MV-4-11 (cell line): Measurements from ENCODE around the gene SNIP1.
"Not testable (repeated sequence)": the region's sequence is repeated elsewhere in the genome, so short reads cannot be mapped to it uniquely, and the experiment has no call there.

Experiments used
- DNase-seq: peaks from one replicate; lab custom pipeline; 2025; lab: John Stamatoyannopoulos, UW

The SNIP1 gene

GRCh38 chr1:37559957-37560379 is 5.9 kb upstream of the SNIP1 start:
- DNase-seq: not testable (repeated sequence)

- no peak for DNase-seq
These were observed 5.0 kb upstream of the SNIP1 start for GRCh38 chr1:37559080-37559479.

- no peak for DNase-seq
These were observed 4.3 kb upstream of the SNIP1 start for GRCh38 chr1:37558411-37558810.

GRCh38 chr1:37557402-37557801 is 3.3 kb upstream of the SNIP1 start:
- no peak for DNase-seq

- no peak for DNase-seq
These were observed 2.7 kb upstream of the SNIP1 start, which contains the start of gene DNALI1 for GRCh38 chr1:37556712-37557196. DNALI1 (plus strand) TSS chr1:37556940; CDS start chr1:37556995, 55 bp downstream.

- no peak for DNase-seq
These were observed 531 bp downstream of the SNIP1 start for GRCh38 chr1:37553598-37553926.

- no peak for DNase-seq
These were observed 4.8 kb downstream of the SNIP1 start for GRCh38 chr1:37549341-37549740.

- DNase-seq: no peak
These were observed 9.1 kb downstream of the SNIP1 start for GRCh38 chr1:37545019-37545418.

GRCh38 chr1:37544530-37544929 is 9.6 kb downstream of the SNIP1 start:
- no peak for DNase-seq

GRCh38 chr1:37540036-37540785 is 13.9 kb downstream of the SNIP1 start:
- DNase-seq: no peak

- DNase-seq: not testable (repeated sequence)
These were observed 14.9 kb downstream of the SNIP1 start for GRCh38 chr1:37539154-37539553.

GRCh38 chr1:37537378-37537777 is 16.7 kb downstream of the SNIP1 start:
- DNase-seq: no peak

GRCh38 chr1:37533317-37534093 is 20.6 kb downstream of the SNIP1 start:
- no peak for DNase-seq

GRCh38 chr1:37532418-37533156 is 21.5 kb downstream of the SNIP1 start:
- DNase-seq: not testable (repeated sequence)

GRCh38 chr1:37529888-37530287 is 24.2 kb downstream of the SNIP1 start:
- not testable (repeated sequence) for DNase-seq

- no peak for DNase-seq
These were observed 34.5 kb downstream of the SNIP1 start for GRCh38 chr1:37519613-37520012.

GRCh38 chr1:37518929-37519328 is 35.2 kb downstream of the SNIP1 start:
- DNase-seq: not testable (repeated sequence)

- not testable (repeated sequence) for DNase-seq
These were observed 35.9 kb downstream of the SNIP1 start for GRCh38 chr1:37518241-37518640.

GRCh38 chr1:37517569-37517968 is 36.5 kb downstream of the SNIP1 start:
- no peak for DNase-seq

- no peak for DNase-seq
These were observed 38.7 kb downstream of the SNIP1 start for GRCh38 chr1:37515185-37516034.
